Measurements from ENCODE around the gene PRELID1. TPM values are rescaled to one million over a fixed set of nuclear protein-coding genes. Genes with fewer than 3 reads are reported as not detected.
A peak's percentile ranks its signal among the peaks of the same experiment; 100 is the strongest.
"Not testable (repeated sequence)": the region's sequence is repeated elsewhere in the genome, so short reads cannot be mapped to it uniquely, and the experiment has no call there.

Gene PRELID1, protein sequence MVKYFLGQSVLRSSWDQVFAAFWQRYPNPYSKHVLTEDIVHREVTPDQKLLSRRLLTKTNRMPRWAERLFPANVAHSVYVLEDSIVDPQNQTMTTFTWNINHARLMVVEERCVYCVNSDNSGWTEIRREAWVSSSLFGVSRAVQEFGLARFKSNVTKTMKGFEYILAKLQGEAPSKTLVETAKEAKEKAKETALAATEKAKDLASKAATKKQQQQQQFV
- polyA plus RNA-seq (2011; rRNA removed), result 135 and 158 TPM in 2 replicates
- polyA minus RNA-seq (2011; rRNA and poly(A)+ RNA removed), result 84.1 and 108 TPM in 2 replicates

DNA sequence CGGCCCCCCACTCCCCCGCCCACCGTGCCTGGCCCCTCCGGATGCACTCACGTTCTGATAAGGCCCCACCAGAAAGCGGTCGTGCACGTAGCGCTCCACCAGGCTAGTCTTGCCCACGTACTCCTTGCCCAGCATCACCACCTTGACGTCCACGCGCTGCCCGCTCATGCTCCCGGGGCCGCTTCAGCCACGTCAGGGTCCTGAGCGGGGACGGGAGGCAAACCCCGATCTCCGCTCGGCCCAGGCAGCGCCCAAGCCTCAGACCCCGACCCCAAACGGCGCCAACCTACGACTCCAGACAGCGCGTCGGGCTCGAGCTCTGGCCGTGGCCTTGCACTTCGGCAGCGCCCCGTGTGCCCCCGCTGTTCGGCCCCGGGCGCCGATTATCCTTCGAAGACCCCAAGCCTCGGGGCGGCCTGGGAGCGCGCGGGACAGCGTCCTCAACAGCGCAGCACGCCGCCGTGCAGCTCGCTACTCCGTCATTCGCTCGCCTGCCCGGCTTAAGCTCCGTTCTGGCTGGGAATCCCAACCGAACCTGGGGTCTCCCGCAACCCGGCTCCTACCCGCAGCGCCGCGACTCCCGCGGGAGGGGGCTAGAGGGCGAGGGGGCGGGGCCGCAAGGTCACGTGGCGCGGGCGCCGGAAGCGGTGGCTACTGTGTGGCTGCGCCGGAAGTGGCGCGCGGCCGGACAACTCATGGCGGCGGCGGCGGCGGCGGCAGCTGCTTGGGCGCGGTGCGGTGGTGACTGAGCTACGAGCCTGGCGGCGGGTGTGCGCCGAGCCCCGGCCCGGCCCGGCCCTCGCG, at the start of gene PRELID1, which contains the start of gene RAB24:
Gene PRELID1, plus strand, starts transcription at position 679 of the 804 bp plus-strand sequence. CDS start 187 bp downstream, outside the sequence.
Gene RAB24, minus strand, starts transcription at position 599 of the 804 bp plus-strand sequence. Its CDS starts 431 bp downstream, at position 168.
- ChIA-PET POLR2A (interaction anchor here (0.6 to 1.2 kb wide), 2 partner anchors 9 to 183 kb away, joined by 4 to 7 read pairs; no protein-coding TSS in a partner anchor), CTCF (interaction anchor here (1.0 to 4.0 kb wide), 4 partner anchors 10 to 229 kb away, joined by 3 to 33 read pairs (median 4); no protein-coding TSS in a partner anchor)
- TF ChIP-seq, protein P1, sequence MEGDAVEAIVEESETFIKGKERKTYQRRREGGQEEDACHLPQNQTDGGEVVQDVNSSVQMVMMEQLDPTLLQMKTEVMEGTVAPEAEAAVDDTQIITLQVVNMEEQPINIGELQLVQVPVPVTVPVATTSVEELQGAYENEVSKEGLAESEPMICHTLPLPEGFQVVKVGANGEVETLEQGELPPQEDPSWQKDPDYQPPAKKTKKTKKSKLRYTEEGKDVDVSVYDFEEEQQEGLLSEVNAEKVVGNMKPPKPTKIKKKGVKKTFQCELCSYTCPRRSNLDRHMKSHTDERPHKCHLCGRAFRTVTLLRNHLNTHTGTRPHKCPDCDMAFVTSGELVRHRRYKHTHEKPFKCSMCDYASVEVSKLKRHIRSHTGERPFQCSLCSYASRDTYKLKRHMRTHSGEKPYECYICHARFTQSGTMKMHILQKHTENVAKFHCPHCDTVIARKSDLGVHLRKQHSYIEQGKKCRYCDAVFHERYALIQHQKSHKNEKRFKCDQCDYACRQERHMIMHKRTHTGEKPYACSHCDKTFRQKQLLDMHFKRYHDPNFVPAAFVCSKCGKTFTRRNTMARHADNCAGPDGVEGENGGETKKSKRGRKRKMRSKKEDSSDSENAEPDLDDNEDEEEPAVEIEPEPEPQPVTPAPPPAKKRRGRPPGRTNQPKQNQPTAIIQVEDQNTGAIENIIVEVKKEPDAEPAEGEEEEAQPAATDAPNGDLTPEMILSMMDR (IDR thresholded peaks at IDR 0.05; ENCODE audit: low read depth, low read length), result peak; percentile 36
- no peaks in the 10 kb centered on the region; the same call in 1 of the 2 replicates for H3K9me3 ChIP-seq (ENCODE audit: control insufficient read depth, insufficient read depth, low read length)
- H3K27me3 ChIP-seq (ENCODE audit: control insufficient read depth, insufficient read depth, low read length), result no peaks in the 10 kb centered on the region
- peak within 1 kb of the TSS; percentile 89 for H3K4me3 ChIP-seq (ENCODE audit: low read depth, low read length)
- DNase-seq (ENCODE audit: low read depth, low spot score), result peak; percentile 46
- peak within 1 kb of the TSS; percentile 47 for H3K27ac ChIP-seq (ENCODE audit: low read depth, low read length)

DNA sequence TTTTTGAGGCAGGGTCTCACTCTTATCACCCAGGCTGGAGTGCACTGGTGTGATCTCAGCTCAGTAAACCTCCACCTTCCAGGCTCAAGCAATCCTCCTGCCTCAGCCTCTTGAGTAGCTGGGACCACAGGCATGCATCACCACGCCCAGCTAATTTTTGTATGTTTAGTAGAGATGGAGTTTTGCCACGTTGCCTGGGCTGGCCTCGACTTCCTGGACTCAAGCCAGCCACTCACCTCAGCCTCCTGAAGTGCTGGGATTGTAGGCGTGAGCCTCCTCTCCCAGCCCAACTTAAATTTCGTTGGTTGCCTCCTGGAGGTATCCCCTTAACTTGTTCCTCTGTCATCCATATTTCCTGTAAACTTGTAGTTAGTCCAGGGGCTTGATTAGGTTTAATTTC, 47.3 kb upstream of the PRELID1 start:
- no peak for DNase-seq (ENCODE audit: low read depth, low spot score)
- Histone ChIP-seq H3K27ac (ENCODE audit: low read depth, low read length) (no peak overlapping the region), H3K4me3 (ENCODE audit: low read depth, low read length) (no peak overlapping the region), H3K9me3 (ENCODE audit: control insufficient read depth, insufficient read depth, low read length) (no peaks in the 10 kb centered on the region), H3K27me3 (ENCODE audit: control insufficient read depth, insufficient read depth, low read length) (no peaks in the 10 kb centered on the region)
- TF ChIP-seq, protein P1 (IDR thresholded peaks at IDR 0.05; ENCODE audit: low read depth, low read length), result no peak
- ChIA-PET POLR2A (no interaction called here), CTCF (no interaction called here)

DNA sequence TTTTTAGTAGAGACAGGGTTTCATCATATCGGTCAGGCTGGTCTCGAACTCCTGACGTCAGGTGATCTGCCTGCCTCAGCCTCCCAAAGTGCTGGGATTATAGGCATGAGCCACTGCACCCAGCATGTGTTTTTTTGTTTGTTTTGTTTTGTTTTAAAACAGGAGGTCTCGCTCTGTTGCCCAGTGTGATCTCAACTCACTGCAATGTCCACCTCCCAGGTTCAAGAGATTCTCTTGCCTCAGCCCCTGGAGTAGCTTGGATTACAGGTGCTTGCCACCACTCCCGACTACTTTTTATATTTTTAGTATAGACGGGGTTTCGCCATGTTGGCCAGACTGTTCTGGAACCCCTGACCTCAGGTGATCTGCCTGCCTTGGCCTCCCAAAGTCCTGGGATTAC, 44.9 kb upstream of the PRELID1 start:
- POLR2A ChIA-PET, result not testable (repeated sequence)
- CTCF ChIA-PET, result interaction anchor here (1.0 kb wide), 1 partner anchor 145 kb away, joined by 3 read pairs; no protein-coding TSS in a partner anchor

DNA sequence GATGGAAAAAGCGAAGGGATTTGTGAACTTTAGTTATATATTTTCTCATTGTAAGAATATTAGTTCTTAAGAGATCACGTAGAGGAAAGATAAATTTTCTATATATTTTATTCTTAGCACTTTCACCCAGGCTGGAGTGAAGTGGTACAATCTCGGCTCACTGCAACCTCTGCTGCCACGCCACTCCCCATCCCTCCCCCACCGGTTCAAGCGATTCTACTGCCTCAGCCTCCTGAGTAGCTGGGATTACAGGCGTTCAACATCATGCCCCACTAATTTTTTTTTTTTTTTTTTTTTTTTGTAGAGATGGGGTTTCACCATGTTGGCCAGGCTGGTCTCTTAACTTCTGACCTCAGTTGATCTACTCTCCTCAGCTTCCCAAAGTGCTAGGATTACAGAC, 42.6 kb upstream of the PRELID1 start:
- ChIA-PET POLR2A (no interaction called here), CTCF (no interaction called here)
- DNase-seq (ENCODE audit: low read depth, low spot score), result no peak

More for the DNA sequence above, 44.9 kb upstream of the PRELID1 start:
- H3K27ac ChIP-seq (ENCODE audit: low read depth, low read length); H3K4me3 ChIP-seq (ENCODE audit: low read depth, low read length); H3K9me3 ChIP-seq (ENCODE audit: control insufficient read depth, insufficient read depth, low read length); DNase-seq (ENCODE audit: low read depth, low spot score); H3K27me3 ChIP-seq (ENCODE audit: control insufficient read depth, insufficient read depth, low read length): not testable (repeated sequence)

DNA sequence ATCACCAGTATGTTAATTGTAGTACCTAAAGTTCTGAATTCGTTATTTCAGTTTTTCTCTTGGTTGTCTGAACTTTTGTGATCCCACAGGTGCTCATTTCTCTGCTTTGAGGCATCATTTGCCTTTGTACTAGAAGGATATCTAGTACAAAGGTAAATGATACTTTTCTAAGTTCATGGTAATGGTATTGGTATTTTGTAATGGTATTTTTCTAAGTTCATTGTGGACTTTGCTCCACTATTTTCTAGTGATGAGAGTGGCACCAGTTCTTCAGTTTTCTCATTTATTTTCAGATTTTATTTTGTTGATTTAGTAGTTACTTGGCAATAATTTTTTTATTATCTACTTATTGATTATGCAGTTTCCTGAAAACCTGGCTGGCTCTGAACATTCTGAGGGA, 42.1 kb upstream of the PRELID1 start:
- ChIA-PET CTCF (no interaction called here), POLR2A (no interaction called here)
- H3K27ac ChIP-seq (ENCODE audit: low read depth, low read length), result no peak overlapping the region
- TF ChIP-seq, protein P1 (IDR thresholded peaks at IDR 0.05; ENCODE audit: low read depth, low read length), result no peak
- no peaks in the 10 kb centered on the region for H3K9me3 ChIP-seq (ENCODE audit: control insufficient read depth, insufficient read depth, low read length)
- no peaks in the 10 kb centered on the region for H3K27me3 ChIP-seq (ENCODE audit: control insufficient read depth, insufficient read depth, low read length)
- no peak for DNase-seq (ENCODE audit: low read depth, low spot score)
- H3K4me3 ChIP-seq (ENCODE audit: low read depth, low read length), result no peak overlapping the region

More for the DNA sequence above, 42.6 kb upstream of the PRELID1 start:
- TF ChIP-seq, protein P1 (IDR thresholded peaks at IDR 0.05; ENCODE audit: low read depth, low read length), result no peak
- H3K4me3 ChIP-seq (ENCODE audit: low read depth, low read length), result no peak overlapping the region
- no peak overlapping the region for H3K27ac ChIP-seq (ENCODE audit: low read depth, low read length)
- no peaks in the 10 kb centered on the region for H3K27me3 ChIP-seq (ENCODE audit: control insufficient read depth, insufficient read depth, low read length)
- H3K9me3 ChIP-seq (ENCODE audit: control insufficient read depth, insufficient read depth, low read length), result no peaks in the 10 kb centered on the region

All from AG04450 (cell line).